ENCODE measurements around the gene PPP2CA.
"Not testable (repeated sequence)": the region's sequence is repeated elsewhere in the genome, so short reads cannot be mapped to it uniquely, and the experiment has no call there.

PPP2CA gene

GRCh38 chr5:134188092-134188491, 37.8 kb downstream of the PPP2CA start:
- DNase-seq = no peak

GRCh38 chr5:134184155-134185135, 41.4 kb downstream of the PPP2CA start:
- DNase-seq = peak; percentile 61

GRCh38 chr5:134183481-134183880, 42.4 kb downstream of the PPP2CA start:
- DNase-seq = no peak

GRCh38 chr5:134178096-134178419, 47.8 kb downstream of the PPP2CA start:
- peak; percentile 10 for DNase-seq

GRCh38 chr5:134177369-134178095, 48.3 kb downstream of the PPP2CA start:
- peak; percentile 29 for DNase-seq

GRCh38 chr5:134176511-134177368, 49.1 kb downstream of the PPP2CA start, which contains the start of gene SKP1:
Gene SKP1, minus strand, starts transcription at chr5:134176950. Its CDS starts 2,928 bp downstream, at chr5:134174022.
- peak; percentile 77 for DNase-seq

GRCh38 chr5:134175921-134176510, 49.9 kb downstream of the PPP2CA start:
- DNase-seq = peak; percentile 13

- peak; percentile 40 for DNase-seq
Measured at GRCh38 chr5:134174841-134175839, 50.7 kb downstream of the PPP2CA start.

GRCh38 chr5:134171972-134172371, 53.9 kb downstream of the PPP2CA start:
- DNase-seq = no peak

GRCh38 chr5:134162592-134162991, 63.3 kb downstream of the PPP2CA start:
- DNase-seq = no peak

GRCh38 chr5:134161513-134162395, 64.1 kb downstream of the PPP2CA start:
- no peak for DNase-seq

GRCh38 chr5:134153657-134154056, 72.2 kb downstream of the PPP2CA start:
- DNase-seq = no peak

GRCh38 chr5:134153241-134153640, 72.6 kb downstream of the PPP2CA start:
- no peak for DNase-seq

- not testable (repeated sequence) for DNase-seq
Measured at GRCh38 chr5:134152173-134152832, 73.6 kb downstream of the PPP2CA start.

- no peak for DNase-seq
Measured at GRCh38 chr5:134151723-134152122, 74.2 kb downstream of the PPP2CA start.

- no peak for DNase-seq
Measured at GRCh38 chr5:134149571-134150303, 76.1 kb downstream of the PPP2CA start.

GRCh38 chr5:134148986-134149539, 76.8 kb downstream of the PPP2CA start:
- DNase-seq = no peak

- DNase-seq = no peak
Measured at GRCh38 chr5:134148316-134148715, 77.6 kb downstream of the PPP2CA start.
